HG02678 (cell line): Measurements from ENCODE around the gene MAPK9.
A peak's percentile ranks its signal among the peaks of the same experiment; 100 is the strongest.

ENCODE experiments used
- ATAC-seq: cut with Tn5 transposase; IDR thresholded peaks from one replicate; pipeline ENCODE4 v1.9.1; 2021; ENCODE audit warnings: mild to moderate bottlenecking, moderate library complexity; ENCODE audit not compliant: unreplicated experiment

The MAPK9 gene

DNA sequence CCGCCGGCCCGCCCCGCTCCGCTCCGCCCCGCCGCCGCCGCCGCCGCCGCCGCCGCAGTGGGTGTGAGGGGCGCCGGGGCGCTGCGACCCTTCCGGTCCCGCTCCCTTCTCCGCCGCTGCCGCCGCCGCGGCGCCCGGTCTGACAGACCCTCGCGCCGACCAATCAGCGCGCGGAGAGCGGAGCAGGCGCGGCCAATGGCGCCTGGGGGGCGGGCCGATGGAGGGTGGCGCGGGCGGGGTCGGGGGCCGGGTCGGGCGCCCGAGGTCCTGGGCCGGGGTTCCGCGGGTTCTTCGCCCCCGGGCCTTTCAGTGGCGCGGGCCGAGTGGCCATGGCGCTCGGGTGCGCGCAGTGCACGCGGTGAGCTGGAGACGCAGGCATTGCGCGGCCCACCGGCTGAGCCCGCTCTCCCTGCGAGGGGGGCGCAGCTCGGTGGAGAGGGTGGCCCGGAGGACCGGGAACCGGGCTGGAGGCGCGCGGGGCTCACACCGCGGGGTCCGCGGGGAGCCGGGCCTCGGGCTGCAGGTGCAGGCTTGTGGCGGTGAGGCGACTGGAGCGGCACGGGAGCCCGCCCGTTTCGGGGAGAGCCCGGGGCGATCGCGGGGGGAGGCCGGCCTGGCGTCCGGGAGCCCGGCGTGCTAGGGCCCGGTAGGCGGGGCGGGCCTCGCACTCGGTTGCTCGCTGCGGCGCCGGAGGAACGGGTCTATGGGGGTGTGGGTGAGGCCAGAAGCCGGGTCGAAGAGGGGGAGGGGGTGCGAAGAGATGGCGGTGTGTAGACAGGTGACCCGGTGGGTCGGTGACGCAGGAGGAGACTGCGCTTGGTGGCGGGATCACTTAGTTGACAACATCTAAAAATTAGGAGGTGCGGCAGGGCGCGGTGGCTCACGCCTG is at the start of gene MAPK9:
MAPK9 (minus strand) TSS at position 141 of the 889 bp plus-strand sequence. CDS start 11,522 bp downstream, outside the sequence.
- peak; percentile 87 for ATAC-seq

DNA sequence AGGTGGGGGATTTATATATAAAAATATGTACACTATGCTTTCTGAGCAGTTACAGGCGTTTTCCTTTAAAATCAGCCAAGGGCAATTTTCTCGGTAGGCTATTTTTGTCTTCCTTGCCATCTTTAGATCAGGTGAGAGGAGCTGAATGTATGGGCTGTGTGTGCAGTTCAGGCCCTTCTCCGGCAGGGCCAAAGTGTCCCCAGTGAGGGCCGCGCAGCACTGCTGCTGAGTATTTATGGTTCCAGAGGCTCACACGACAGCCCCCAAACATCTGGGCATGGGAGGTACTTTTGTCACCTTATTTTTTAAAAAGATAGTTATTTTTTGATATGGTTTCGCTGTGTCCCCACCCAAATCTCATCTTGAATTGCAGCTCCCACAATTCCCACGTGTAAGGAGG is 49.7 kb upstream of the MAPK9 start:
- no peak for ATAC-seq

DNA sequence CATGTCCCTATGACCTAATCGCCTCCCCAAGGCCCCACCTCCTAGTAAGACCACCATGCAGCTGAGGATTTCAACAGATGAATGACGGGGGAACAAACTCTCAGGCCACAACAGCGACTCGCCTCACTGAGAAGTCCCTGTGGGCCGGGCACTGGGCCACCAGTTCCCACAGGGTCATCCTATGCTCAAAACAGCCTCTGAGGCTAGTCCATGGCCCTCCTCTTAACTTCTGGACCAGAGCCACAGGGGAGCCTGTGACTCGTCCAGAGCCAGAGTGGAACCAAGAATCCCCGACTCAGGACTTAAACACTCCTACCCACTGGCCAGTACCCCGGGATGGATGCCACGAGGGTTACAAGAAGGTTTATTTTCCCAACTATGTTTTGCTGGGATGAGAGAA is 49.0 kb upstream of the MAPK9 start:
- ATAC-seq = no peak

DNA sequence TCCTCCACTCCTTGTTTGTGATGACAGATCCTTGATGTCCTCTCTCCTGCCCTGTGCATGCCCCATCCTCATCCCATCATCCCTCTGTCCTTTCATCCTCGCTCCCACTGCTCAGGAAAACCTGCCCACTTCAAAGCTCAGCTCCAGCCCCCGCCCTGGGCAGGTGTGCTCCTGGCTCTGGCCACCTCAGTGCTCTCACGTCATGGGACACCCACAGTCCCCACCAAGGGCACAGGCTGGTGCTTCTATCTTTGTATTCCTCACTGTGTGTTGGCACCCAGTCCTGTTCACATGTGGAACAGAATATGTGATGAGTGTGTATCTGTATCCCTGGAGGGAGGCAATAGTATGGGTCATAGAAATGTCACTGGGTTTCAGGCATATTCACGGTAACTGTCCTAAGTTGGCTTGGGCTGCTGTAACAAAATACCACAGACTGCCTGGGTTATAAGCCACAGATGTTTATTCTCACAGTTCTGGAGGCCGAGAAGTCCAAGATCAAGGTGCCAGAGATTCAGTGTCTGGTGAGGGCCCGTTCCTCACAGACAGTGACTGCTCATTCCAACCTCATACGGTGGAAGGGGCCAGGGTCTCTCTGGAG is 47.8 kb upstream of the MAPK9 start:
- no peak for ATAC-seq

DNA sequence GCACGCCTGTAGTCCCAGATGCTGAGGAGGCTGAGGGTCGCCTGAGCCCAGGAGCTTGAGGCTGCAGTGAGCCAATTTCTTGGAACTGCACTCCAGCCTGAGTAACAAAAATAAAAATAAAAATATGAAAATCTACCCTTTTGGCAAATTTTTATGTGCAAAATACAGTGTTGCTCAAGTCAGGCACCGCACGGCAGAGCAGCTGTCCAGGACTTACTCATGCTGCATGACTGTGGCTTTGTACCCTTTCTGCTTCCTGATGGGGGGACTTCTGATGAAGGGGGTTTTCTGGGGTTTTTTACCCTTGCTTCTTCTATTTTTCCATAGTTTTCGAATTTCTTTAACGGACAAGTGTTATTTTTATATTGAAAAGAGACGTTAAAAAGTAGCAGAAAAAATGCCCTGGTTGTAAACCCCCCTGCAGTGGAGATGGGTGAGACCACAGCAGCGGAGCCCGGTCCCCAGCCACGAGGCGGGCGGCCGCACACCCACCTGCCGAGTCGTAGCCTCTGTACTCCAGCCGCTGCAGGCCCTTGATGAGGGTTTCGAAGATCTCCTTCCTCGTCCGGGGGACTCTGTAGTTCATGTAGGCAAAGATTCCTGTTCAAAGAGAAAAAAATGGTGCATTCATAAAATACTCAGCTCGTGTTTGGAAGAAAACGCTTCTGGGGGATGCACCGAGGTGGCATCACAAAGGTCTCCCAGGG is 46.3 kb upstream of the MAPK9 start:
- no peak for ATAC-seq

DNA sequence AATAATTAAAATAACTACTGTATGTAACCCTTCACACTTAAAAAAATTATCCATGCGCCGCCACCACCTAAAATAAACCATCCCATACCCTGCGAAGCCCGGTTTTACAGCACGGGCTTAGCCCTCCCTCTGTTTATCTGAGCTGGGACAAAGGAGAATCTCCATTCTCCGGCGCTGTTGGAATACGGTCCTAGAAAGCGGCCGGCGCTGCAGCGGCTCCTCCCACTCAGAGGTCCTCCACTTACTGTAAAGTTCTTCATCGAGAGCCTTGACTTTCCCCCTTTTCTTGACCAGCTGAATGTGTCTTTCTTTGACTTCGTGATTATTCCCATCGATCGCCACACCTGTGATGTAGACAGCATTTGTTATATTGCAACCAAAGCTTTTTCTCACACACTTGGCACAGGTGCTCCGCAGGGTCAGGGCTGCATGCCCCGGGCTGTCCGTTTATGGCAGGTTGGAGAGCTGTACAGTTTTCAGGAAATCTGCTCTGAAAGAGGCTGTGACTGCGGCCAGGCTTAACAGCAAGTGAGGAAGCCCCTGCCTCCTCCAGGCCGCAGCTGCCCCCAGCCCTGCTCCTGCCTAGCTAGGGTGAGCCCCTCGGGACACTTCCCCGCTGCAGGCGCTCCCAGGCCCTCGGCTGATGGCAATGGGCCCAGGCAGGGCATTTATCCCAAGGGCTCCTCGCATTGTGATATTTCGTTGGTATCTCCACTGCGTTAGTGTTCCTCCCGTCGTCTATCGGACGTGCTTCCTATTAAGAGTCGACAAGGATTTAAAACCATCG is 44.5 kb upstream of the MAPK9 start:
- no peak for ATAC-seq

DNA sequence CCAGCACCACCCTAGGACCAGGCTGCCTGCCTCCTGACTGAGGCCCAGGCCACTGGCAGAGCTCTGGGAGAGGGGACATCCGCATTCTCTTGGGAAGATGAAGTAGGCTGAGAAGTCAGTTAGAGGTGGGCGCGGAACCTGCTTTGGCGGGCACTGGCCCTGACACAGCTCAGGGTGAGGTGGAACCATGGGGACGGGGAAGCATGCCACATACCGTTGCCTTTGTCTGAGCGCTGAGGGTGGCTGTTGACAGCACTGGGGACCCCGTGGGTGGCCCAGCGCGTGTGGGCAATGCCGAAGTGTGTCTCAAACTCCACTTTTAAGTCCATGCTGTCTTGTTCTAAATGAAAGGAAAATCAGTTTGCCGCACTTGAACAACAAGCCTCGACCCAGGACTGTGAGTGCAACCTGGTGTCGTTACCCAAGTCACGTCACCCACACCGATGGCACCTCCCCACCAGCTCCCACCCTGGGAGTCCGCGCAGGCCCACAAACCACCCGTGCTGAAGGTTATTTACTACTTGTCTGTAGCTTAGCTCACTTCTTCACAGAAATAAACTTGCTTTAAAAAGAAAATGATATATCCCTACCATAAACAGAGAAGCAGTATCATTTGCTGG is 43.8 kb upstream of the MAPK9 start:
- no peak for ATAC-seq

DNA sequence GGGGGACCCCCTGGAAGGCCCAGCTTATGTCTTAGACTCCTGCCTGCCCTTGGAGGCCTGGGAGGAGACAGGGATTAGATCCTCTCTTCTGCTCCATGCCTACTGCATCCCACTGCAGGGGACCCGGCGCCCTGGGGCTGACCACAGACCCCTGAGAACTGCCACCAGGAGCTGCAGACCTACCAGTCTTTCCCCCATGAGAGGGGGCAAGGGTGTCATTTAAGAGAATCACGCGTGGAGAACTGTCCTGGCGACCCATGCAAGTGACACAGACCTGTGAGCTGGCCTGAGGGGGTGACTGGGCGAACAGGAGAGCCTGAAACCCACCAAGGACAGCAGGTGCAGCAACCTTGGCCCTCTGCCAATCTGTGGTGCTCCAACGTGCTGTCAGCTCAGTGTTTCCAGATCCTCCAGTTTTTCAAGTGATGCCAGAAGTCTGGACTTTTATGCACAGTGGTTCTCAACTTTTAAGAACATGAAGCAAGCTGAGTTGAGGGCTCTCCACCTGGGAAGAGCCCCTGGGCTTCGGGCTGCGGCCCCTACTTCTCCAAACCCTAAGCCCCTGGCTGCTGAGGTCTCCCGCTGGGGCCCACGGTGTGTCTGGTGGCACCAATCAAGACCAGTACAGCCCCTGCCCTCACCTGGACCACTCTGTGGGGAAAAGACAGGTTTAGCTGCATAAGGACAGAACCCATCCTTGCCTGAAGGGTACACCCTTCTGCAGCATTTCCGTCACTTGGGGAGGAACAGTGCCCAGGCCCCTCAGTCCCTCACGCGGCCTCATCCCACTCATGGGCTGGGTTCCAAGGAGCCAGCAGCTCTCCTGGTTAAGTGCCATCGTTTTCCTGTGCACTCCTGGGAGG is 43.1 kb upstream of the MAPK9 start:
- no peak for ATAC-seq

DNA sequence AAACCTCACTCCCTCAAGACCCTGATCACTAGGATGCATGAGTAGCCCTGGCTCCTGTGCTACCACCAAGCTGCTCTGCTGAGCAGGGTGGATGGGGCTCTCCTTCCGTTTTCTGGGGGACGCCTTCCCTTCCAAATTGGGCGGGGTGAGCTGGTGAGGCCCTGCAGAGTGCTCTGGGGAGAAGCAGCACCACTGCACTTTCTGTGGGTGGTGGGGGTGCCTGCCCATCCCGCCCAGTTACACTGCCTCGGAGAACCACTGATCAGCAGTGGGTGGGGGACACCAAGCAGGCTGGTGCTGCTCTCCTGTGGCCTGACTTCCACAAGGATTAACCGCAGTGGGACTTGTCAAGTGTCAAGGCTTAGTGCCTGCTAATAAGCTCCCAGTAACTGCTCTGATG is 42.3 kb upstream of the MAPK9 start:
- ATAC-seq = no peak

DNA sequence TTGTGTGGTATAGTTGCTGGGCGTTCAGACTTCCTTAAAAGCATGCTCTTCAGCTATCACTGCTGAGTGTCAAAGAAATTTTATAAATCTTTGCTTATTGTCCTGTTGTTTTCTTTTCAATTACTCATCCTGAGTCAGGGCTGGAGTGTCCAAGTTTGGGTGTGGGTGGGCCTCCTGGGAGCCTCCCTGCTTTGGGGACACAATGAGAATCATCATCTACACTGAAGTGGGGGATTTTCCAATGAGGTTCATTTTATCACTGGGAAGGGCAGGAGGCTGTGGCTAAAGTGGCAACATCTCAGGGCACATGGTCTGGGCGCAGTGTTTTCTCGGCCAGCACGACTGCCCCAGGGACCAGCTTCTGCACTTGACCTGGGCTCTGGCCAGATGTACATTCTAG is 41.8 kb upstream of the MAPK9 start:
- no peak for ATAC-seq

DNA sequence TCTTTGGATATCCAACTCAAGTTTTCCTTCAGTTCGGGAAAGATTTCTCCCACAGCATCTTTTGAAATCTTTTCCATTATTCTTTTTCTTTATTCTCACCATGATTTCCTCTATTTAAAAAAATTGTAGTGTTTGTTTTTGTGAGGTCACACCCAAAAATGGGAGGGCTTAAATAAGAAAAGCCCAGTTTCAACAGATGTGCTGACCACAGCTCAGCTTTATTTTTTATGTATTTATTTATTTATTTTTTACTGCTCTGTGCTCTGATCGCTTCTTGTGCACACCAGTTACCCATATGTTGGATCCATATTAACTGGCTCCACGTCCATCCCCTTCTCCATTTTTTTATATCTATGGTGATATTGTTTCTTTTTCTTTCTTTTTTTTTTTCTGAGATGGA is 41.0 kb upstream of the MAPK9 start:
- ATAC-seq = no peak

DNA sequence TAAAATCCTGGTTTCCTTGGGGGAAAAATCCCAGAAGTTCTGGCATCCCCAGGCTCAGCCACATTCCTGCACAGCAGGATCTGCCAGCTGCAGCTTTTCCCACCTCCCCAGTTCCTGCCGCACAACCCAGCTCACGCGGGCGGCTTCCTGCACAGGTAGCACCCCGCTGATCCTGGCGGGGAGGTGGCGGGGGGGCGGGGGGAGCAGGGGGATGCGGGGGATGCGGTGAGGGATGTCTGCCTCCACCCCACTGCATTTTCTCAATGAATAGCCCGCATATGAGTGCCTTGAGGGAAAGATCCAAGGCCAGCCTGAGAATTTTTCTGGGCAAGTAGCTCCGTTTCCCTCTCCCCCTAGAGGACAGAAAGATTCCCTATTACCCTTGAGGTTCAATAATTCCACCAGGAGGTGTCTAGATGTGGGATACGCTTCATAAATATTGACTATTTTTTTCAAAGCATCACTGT is 40.2 kb upstream of the MAPK9 start:
- ATAC-seq = no peak

DNA sequence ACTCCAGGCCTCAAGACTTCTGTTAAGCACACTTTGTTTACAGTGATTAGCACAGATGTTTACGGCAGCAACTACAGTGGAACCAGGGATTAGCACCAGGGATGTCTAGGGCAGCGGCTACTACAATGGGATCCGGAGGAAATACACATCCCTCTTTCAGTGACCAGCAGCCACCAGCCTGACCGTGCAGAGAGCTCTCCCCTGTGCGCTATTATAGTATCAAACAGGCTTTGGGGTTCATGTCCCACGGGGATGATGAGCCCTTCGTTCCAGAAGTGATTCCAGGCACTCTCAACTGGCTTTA is 39.7 kb upstream of the MAPK9 start:
- ATAC-seq = no peak

DNA sequence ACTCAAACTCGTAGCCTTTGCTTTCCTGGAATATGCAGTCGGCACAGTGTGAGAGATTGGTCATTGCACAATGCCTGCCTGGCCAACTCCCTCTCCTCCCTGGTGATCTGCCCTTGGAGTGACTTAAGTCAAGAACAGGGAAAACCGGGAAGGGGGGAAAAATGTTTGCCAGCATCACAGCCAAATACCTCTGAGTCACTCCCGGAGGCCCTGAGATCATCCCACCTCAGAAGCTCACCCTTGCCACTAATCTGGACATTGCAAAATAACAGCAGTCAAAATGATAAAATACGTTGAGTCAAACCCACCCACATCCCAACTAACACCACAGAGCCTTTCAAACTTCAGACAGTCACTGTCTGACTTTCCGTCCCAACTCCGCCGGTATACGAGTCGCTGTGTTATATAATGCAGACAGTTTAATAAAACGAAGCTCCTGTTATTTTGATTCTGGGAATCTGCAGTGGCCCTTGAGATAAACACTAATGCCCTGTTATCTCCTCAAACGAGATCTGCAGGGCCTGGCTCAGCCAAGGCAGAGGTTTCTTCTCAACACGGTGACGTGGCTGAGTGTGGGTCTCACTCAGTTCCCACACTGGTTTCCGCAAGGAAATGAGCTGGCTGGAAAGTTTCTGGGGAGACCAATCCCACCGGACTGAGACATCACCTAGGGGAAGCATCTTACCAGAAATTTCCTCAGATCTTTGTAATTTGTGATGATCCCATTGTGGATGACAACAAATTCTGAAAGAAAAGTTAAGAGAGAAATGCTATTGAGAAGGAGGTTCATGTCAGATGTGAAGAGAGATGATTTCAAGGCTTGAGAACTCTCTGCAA is 39.1 kb upstream of the MAPK9 start:
- ATAC-seq = no peak

DNA sequence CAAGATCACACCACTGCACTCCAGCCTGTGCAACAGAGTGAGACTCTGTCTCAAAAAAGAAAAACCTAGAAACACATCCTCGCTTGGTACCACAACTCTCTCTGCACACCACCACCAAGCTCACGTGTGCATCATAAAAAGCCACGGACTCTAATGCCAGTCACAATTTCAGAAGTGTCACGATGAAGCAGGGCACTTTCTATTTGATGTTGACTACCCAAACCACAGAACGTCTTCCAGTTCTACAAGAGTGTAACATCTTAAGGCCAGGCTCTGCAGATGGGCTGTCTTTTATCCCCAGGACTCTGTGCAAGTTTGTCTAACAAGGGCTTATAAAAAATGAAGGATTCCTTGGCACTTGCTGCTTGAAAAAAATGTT is 38.4 kb upstream of the MAPK9 start:
- ATAC-seq = no peak

DNA sequence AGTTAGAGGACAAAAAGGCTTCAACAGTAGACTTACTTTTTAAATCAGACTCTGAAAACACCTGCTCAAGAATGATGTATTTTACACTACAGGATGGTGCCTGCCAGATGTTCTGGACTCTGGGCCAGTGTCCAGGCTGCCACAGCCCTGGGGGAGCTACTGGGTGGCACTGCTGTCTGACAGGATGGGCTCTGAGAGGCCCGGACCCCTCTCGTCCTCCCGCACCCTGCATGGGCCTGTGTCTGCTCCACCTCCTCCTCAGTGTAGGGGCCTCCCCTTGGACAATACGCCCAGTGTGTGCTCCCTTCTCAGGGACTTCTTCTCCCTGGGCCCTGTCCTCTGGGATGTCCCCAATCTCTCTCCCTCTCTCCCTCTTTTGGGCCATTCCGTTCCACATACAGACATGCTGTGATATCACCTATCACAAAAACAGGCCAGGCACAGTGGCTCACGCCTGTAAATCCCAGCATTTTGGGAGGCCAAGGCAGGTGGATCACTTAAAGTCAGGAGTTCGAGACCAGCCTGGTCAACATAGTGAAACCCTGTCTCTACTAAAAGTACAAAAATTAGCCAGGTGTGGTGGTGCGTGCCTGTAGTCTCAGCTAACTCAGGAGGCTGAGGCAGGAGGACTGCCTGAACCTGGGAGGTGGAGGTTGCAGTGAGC is 37.9 kb upstream of the MAPK9 start:
- ATAC-seq = no peak

DNA sequence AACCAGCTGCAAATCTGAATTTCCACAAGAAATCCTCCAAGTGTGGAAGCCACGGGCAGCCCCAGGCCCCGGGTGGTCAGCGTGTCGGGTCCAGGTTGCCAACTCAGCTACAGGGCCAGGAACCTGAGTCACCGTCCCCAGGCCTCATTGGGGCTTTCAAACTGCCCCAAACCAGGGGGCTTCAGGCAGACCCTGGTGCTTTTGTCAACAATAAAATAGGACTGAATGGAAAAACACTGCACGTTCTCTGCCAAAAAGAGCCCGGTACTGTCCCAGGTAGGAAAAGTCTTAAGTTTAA is 37.2 kb upstream of the MAPK9 start:
- ATAC-seq = no peak

DNA sequence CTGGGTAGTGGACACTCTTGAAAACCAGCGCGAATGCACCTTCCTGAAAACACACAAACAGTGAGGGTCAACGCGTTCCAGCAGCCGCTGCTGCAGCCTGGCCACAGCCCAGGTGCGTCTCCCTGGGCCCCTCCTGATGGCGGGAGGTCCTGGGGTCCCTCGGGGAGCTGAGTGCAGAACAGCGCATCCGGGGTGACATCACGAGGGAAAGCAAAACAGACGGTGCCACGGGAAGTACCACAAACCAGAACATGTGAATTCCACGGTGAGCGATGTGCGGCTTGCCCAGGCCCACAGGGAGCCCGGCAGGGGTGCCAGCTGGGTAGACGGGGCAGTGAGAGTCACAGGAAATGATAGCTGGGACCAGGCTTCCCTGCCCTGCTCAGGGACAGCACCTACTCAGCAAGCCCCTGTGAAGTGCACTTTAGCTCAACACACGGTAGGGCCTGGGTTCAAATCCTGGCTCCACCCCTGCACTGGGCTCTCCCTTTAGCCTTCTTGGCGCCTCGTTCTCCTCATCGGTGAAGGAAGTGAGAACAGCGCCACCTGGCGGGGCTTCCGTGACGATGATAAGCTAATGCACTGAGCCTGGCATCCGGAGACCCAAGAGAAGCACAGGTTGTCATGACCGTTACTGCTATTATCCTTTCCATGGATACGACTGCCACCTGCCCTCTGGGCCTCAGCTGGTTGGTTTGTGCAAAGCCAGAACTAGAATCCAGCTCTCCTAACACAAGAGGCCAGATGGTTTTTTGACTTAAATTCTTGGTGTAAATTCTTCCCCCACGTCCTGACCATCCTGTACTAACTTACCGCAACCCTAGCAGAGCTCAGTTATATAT is 36.6 kb upstream of the MAPK9 start:
- peak; percentile 78 for ATAC-seq
